ENCODE data around the gene POLK.

POLK gene

GRCh38 chr5:75584641-75585040 lies 73.0 kb downstream of the POLK start:
- TF ChIP-seq CTCF (IDR thresholded peaks at IDR 0.05; ENCODE audit: low read depth, low read length, missing control alignments) = peak; percentile 31
- in situ Hi-C loops (cut with HindIII; ENCODE audit: low pct_ligation_motif_present, low sequenced_read_pairs) = no loop called here
- no peak for DNase-seq
- H3K4me3 ChIP-seq (ENCODE audit: low read depth, low read length) = no peak overlapping the region
- no peak overlapping the region for H3K27ac ChIP-seq
- peaks cover 5% of the 10 kb centered on the region for H3K36me3 ChIP-seq (replicated peaks)
- H3K27me3 ChIP-seq (replicated peaks) = no peaks in the 10 kb centered on the region

GRCh38 chr5:75588666-75589065 lies 77.0 kb downstream of the POLK start:
- H3K36me3 ChIP-seq (replicated peaks) = no peaks in the 10 kb centered on the region
- H3K27me3 ChIP-seq (replicated peaks) = no peaks in the 10 kb centered on the region
- no peak for DNase-seq
- H3K27ac ChIP-seq = no peak overlapping the region
- H3K4me3 ChIP-seq (ENCODE audit: low read depth, low read length) = no peak overlapping the region
- in situ Hi-C loops (cut with HindIII; ENCODE audit: low pct_ligation_motif_present, low sequenced_read_pairs) = no loop called here
- TF ChIP-seq CTCF (IDR thresholded peaks at IDR 0.05; ENCODE audit: low read depth, low read length, missing control alignments) = no peak

GRCh38 chr5:75600535-75600934 lies 88.8 kb downstream of the POLK start:
- Histone ChIP-seq H3K4me3 (ENCODE audit: low read depth, low read length) (no peak overlapping the region), H3K27ac (no peak overlapping the region), H3K27me3 (replicated peaks) (no peaks in the 10 kb centered on the region), H3K36me3 (replicated peaks) (no peaks in the 10 kb centered on the region)
- in situ Hi-C loops (cut with HindIII; ENCODE audit: low pct_ligation_motif_present, low sequenced_read_pairs) = no loop called here
- no peak for DNase-seq
- no peak for TF ChIP-seq CTCF (IDR thresholded peaks at IDR 0.05; ENCODE audit: low read depth, low read length, missing control alignments)

GRCh38 chr5:75601567-75601966 lies 89.9 kb downstream of the POLK start:
- Histone ChIP-seq H3K36me3 (replicated peaks) (no peaks in the 10 kb centered on the region), H3K4me3 (ENCODE audit: low read depth, low read length) (no peak overlapping the region), H3K27me3 (replicated peaks) (no peaks in the 10 kb centered on the region), H3K27ac (peak overlapping the region; percentile 86)
- DNase-seq = no peak
- no peak for TF ChIP-seq CTCF (IDR thresholded peaks at IDR 0.05; ENCODE audit: low read depth, low read length, missing control alignments)
- in situ Hi-C loops (cut with HindIII; ENCODE audit: low pct_ligation_motif_present, low sequenced_read_pairs) = no loop called here

GRCh38 chr5:75601996-75602395 lies 90.3 kb downstream of the POLK start:
- Histone ChIP-seq H3K4me3 (ENCODE audit: low read depth, low read length) (no peak overlapping the region), H3K27ac (peak overlapping the region; percentile 86), H3K36me3 (replicated peaks) (no peaks in the 10 kb centered on the region), H3K27me3 (replicated peaks) (no peaks in the 10 kb centered on the region)
- in situ Hi-C loops (cut with HindIII; ENCODE audit: low pct_ligation_motif_present, low sequenced_read_pairs) = no loop called here
- peak; percentile 82 for DNase-seq
- no peak for TF ChIP-seq CTCF (IDR thresholded peaks at IDR 0.05; ENCODE audit: low read depth, low read length, missing control alignments)

GRCh38 chr5:75603371-75603770 lies 91.7 kb downstream of the POLK start:
- TF ChIP-seq CTCF (IDR thresholded peaks at IDR 0.05; ENCODE audit: low read depth, low read length, missing control alignments) = no peak
- in situ Hi-C loops (cut with HindIII; ENCODE audit: low pct_ligation_motif_present, low sequenced_read_pairs) = no loop called here
- H3K27ac ChIP-seq = peak overlapping the region; percentile 86

More at GRCh38 chr5:75603371-75603770, 91.7 kb downstream of the POLK start:
- H3K36me3 ChIP-seq (replicated peaks) = no peaks in the 10 kb centered on the region
- no peak for DNase-seq
- no peak overlapping the region for H3K4me3 ChIP-seq (ENCODE audit: low read depth, low read length)
- H3K27me3 ChIP-seq (replicated peaks) = no peaks in the 10 kb centered on the region
